Panc1 (cell line): ENCODE results near the gene TIPRL.

ENCODE experiments used
- POLR2AphosphoS5 ChIP-seq: IDR thresholded peaks from 2 replicates; pipeline ENCODE4 v1.6.1; 2012; ENCODE audit warnings: mild to moderate bottlenecking, low read depth, low read length, moderate library complexity
- TF ChIP-seq, protein P1 (sequence below): fragments of 450-650 bp; IDR thresholded peaks from 2 replicates; pipeline ENCODE4 v1.5.1; 2017; ENCODE audit warnings: mild to moderate bottlenecking

GRCh38 chr1:168199056-168199455 lies 20.3 kb downstream of the TIPRL start:
- TF ChIP-seq, protein P1, sequence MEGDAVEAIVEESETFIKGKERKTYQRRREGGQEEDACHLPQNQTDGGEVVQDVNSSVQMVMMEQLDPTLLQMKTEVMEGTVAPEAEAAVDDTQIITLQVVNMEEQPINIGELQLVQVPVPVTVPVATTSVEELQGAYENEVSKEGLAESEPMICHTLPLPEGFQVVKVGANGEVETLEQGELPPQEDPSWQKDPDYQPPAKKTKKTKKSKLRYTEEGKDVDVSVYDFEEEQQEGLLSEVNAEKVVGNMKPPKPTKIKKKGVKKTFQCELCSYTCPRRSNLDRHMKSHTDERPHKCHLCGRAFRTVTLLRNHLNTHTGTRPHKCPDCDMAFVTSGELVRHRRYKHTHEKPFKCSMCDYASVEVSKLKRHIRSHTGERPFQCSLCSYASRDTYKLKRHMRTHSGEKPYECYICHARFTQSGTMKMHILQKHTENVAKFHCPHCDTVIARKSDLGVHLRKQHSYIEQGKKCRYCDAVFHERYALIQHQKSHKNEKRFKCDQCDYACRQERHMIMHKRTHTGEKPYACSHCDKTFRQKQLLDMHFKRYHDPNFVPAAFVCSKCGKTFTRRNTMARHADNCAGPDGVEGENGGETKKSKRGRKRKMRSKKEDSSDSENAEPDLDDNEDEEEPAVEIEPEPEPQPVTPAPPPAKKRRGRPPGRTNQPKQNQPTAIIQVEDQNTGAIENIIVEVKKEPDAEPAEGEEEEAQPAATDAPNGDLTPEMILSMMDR: no peak
- TF ChIP-seq POLR2AphosphoS5: no peak
